Measurements from ENCODE around the gene PIP5KL1. TPM values are rescaled to one million over a fixed set of nuclear protein-coding genes. Genes with fewer than 3 reads are reported as not detected.

Gene PIP5KL1
- total RNA-seq, 1 experiment from 2014 or later, result 0.94 TPM

DNA sequence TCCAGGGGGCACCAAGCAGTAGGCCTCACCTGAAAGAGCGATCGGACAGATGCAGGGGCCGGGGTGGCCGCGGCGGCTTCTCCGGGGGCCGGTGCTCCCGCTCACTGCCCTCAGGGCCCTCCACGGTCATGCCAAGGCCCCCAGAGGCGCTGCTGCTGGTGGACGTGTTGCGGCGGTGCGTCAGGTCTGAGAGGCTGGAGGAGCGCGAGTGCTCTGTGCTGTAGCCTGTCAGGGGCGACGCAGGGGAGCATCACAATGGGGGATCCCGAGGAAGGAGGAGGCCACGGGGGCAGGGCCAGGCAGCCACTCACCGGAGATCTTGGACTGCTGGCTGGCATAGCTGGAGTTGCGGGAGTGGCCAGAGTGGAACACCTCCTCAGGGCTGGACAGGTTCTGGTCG is 14.8 kb upstream of the PIP5KL1 start:
- no peak overlapping the region for H3K4me3 ChIP-seq (ENCODE audit: insufficient read depth, low read depth, low read length)
- H3K27me3 ChIP-seq (ENCODE audit: control insufficient read depth, insufficient read depth, low read length), result no peaks in the 10 kb centered on the region
- DNase-seq, result no peak
- peaks cover 28% of the 10 kb centered on the region for H3K36me3 ChIP-seq (replicated peaks; ENCODE audit: control insufficient read depth, insufficient read depth, low read length)

DNA sequence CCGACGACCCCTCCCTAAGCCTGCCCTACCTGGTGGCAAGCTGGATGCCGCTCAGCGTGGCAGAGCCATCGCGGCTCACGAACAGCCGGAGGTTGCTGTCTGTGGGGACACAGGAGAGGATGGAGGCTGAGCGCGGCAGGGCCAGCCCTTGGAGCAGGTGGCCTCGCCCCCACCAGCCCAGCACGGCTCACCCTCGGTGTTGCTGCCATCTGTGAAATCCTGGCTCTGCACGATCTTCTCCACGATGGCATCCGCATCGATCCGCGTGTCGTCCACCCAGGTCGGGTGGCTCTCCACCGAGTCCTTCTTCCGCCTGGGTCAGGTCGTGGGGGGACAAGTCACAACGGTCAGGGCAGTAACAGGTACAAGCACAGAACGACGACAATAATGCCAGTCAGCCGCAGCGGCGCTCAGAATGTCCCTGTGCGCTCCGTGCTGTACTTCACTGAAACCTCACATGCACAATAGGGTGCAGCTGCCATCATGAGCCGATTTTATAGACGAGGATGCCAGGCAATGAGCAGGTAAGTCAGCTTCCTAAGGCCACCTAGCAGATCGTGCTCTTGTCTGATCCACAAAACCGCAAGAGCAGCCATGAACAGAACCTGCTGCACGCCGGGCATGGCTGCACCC is 14.1 kb upstream of the PIP5KL1 start:
- no peak for DNase-seq
- no peak overlapping the region for H3K4me3 ChIP-seq (ENCODE audit: insufficient read depth, low read depth, low read length)
- peaks cover 28% of the 10 kb centered on the region for H3K36me3 ChIP-seq (replicated peaks; ENCODE audit: control insufficient read depth, insufficient read depth, low read length)
- no peaks in the 10 kb centered on the region for H3K27me3 ChIP-seq (ENCODE audit: control insufficient read depth, insufficient read depth, low read length)

DNA sequence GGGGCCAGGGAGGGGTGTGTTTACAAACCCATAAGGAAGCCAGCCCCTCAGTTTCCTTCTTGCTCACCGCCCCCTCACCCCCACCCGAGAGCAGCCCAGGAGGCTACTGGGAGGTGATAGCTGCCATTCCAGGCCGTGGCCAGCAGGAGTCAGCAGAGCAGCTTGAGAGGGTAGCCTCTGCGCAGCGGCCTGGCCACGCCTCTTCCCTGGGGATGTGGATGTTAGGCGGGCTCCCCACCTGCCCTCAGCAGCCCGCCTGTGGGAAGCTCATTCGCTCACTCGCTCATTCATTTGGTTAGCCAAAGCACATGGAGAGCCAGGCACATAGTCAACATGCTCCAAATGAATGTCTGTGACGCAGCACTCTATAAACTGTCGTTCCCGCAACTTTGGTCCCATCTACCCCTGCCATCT is 13.2 kb upstream of the PIP5KL1 start:
- Histone ChIP-seq H3K36me3 (replicated peaks; ENCODE audit: control insufficient read depth, insufficient read depth, low read length) (peaks cover 28% of the 10 kb centered on the region), H3K27me3 (ENCODE audit: control insufficient read depth, insufficient read depth, low read length) (no peaks in the 10 kb centered on the region), H3K4me3 (ENCODE audit: insufficient read depth, low read depth, low read length) (no peak overlapping the region)
- peak; percentile 97 for DNase-seq

DNA sequence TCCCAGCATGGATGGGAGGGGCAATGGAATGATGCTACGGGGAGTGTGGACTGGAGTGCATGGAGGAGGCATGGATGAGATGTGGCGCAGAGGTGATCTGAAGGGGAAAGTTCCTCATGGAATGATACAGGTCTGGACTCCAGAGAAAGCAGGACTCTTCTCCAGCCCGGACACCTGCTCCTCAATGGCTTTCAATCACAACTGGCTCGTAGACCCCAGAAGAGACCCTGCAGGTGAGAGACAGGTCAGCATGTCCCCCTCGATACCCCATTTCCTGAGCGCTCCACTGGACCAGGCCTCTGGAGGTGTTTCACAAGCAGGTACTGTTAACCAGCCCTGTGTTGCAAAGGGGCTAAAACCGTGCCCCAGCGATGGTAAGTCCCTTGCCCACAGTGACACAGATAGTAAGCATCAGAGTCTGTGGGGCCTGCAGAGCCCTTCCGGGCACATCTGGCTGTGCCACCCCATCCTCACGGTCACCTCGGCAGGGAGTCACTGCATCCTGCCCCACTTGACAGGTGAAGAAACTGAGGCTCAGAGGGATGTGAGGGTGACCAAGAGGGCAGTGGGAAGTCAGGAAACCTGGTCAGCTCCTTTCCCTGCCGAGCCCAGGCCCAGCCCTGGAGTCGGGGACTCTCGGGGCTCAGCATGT is 12.6 kb upstream of the PIP5KL1 start:
- no peak for DNase-seq
- Histone ChIP-seq H3K4me3 (ENCODE audit: insufficient read depth, low read depth, low read length) (no peak overlapping the region), H3K36me3 (replicated peaks; ENCODE audit: control insufficient read depth, insufficient read depth, low read length) (peaks cover 28% of the 10 kb centered on the region), H3K27me3 (ENCODE audit: control insufficient read depth, insufficient read depth, low read length) (no peaks in the 10 kb centered on the region)

DNA sequence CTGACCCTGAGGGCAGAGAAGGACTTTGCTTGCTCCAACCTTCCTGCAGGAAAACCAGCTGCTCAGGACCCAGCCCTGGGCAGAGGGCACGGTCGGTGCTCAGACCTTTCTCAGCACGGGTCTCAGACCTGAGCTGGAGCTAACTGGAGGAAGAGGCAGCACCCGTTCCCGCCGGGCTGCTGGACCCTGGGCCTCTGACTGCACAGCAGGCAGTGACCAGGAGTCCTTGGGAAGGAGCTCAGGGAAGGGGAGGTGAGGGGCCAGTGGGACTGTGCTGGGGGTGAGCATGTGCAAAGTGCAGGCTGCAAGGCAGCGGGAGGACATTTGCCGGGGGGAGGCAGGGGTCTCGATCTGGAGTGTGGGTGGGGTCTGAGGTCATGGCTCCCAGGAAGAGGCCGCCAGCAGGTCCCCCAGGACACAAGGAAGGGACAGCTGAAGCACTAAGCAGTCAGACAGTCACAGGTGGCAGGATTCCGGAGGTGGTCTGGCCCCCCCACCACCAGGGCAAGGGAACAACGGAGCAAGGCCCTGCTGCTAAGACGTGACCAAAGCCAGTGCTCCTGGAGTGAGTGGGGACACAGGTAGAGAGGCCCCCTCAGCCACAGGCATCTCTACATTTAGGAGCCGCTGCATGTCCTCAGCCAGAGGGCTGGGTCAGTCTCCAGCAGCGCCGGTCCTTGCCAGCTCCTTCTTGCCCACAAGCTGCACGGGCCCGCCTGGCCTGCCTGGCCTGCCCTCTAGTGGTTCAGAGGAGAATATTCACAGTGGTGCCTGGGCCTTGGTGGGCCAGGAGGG is 11.8 kb upstream of the PIP5KL1 start:
- H3K36me3 ChIP-seq (replicated peaks; ENCODE audit: control insufficient read depth, insufficient read depth, low read length), result peaks cover 25% of the 10 kb centered on the region
- no peaks in the 10 kb centered on the region for H3K27me3 ChIP-seq (ENCODE audit: control insufficient read depth, insufficient read depth, low read length)
- no peak overlapping the region for H3K4me3 ChIP-seq (ENCODE audit: insufficient read depth, low read depth, low read length)
- DNase-seq, result peak; percentile 95

DNA sequence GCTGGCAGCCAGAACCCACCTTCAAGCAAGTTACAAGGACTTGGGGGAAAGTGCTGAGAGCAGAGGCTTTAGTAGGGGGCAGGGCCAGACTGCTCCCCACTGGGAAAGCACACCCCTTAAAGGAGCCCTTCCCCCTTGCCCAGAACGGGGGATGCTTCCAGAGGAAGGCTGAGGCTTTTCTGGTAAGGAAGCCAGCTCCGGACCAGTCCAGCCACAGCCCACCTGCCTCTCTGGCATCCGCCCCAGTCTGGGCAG is 11.3 kb upstream of the PIP5KL1 start:
- no peaks in the 10 kb centered on the region for H3K27me3 ChIP-seq (ENCODE audit: control insufficient read depth, insufficient read depth, low read length)
- peaks cover 25% of the 10 kb centered on the region for H3K36me3 ChIP-seq (replicated peaks; ENCODE audit: control insufficient read depth, insufficient read depth, low read length)
- H3K4me3 ChIP-seq (ENCODE audit: insufficient read depth, low read depth, low read length), result no peak overlapping the region
- no peak for DNase-seq

DNA sequence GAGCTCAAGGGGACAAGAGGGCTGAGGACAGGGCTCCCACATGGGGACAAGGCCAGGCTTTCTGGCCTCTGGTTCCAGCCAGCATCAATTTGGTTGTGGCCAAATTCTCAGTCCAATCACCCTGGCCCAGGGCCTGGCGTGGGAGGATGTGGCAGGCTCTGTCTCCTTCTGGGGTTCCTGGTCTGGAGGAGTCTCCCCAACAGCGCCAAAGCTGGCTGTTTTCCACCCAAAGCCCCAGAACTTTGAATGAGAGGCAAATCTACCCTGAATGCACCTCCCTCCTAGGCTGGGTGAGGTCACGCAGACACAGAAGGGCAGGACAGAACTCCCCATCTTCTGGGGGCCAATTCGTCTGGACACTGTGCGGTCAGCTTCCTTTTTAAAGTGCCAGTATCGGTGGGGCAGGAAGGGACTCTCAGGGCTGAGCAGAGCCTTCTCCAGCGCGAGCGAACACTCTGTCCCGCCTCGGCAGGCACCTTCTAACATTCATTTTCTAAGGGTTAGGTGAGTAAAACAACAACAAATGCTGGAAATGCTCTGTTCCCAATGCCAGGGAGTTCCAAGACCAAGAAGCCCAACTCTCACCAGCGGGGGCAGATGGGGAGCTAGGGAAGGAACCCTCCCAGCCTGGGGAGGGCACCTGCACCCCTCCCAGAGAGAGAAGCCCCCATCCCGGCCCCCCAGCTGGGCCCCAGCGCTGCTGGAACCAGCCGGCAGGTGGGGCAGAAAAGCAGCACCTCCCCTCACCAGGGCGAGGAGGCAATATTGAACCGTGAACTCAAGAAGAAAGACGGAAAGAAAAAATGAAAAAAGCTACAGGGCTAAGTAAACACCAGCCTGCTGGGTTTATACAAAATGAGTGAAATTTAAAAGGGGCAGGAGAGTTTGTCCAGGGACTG is 10.7 kb upstream of the PIP5KL1 start:
- no peak for DNase-seq
- H3K36me3 ChIP-seq (replicated peaks; ENCODE audit: control insufficient read depth, insufficient read depth, low read length), result peaks cover 26% of the 10 kb centered on the region
- no peaks in the 10 kb centered on the region for H3K27me3 ChIP-seq (ENCODE audit: control insufficient read depth, insufficient read depth, low read length)
- no peak overlapping the region for H3K4me3 ChIP-seq (ENCODE audit: insufficient read depth, low read depth, low read length)

DNA sequence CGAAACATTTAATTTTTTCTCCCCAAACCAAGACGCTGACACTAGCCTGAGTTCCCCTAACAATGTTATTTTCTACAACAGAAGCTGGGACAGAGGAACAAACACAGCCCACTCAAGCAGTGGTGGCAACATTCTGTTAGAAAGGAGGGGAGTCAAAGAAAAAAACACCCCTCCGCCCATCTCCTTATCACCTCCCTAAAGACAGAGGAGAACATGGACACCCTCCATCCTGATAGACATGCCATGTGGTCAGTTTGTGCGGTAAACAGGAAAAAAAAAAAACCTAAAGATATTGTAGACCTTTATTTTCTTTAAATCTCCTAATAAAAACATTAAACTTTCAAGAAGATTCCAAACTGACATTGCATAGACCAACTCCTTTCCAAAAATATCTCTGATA is 10.0 kb upstream of the PIP5KL1 start:
- Histone ChIP-seq H3K36me3 (replicated peaks; ENCODE audit: control insufficient read depth, insufficient read depth, low read length) (peaks cover 29% of the 10 kb centered on the region), H3K4me3 (ENCODE audit: insufficient read depth, low read depth, low read length) (no peak overlapping the region), H3K27me3 (ENCODE audit: control insufficient read depth, insufficient read depth, low read length) (no peaks in the 10 kb centered on the region)
- DNase-seq, result no peak

DNA sequence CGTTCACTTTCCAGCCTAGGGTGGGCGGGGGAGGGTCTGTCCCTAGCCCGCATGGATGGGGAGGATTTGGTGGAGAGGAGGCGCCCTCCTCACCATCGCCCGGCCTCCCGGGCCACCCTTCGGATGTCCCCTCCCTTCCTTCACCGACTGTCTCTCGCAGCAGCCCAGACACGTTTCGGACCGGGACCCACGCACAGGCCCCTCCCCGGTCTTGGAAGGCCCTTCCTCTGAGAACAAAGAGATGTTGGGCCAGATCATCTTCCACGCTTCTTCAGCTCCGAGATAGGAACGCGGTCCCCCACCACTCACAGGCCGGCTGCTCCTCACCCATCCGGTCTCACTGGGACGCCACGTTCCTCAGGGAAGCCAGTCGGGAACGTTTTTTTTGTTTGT is 7.7 kb upstream of the PIP5KL1 start:
- Histone ChIP-seq H3K4me3 (ENCODE audit: insufficient read depth, low read depth, low read length) (peak overlapping the region; percentile 92), H3K36me3 (replicated peaks; ENCODE audit: control insufficient read depth, insufficient read depth, low read length) (peaks cover 21% of the 10 kb centered on the region), H3K27me3 (ENCODE audit: control insufficient read depth, insufficient read depth, low read length) (no peaks in the 10 kb centered on the region)
- DNase-seq, result peak; percentile 87

DNA sequence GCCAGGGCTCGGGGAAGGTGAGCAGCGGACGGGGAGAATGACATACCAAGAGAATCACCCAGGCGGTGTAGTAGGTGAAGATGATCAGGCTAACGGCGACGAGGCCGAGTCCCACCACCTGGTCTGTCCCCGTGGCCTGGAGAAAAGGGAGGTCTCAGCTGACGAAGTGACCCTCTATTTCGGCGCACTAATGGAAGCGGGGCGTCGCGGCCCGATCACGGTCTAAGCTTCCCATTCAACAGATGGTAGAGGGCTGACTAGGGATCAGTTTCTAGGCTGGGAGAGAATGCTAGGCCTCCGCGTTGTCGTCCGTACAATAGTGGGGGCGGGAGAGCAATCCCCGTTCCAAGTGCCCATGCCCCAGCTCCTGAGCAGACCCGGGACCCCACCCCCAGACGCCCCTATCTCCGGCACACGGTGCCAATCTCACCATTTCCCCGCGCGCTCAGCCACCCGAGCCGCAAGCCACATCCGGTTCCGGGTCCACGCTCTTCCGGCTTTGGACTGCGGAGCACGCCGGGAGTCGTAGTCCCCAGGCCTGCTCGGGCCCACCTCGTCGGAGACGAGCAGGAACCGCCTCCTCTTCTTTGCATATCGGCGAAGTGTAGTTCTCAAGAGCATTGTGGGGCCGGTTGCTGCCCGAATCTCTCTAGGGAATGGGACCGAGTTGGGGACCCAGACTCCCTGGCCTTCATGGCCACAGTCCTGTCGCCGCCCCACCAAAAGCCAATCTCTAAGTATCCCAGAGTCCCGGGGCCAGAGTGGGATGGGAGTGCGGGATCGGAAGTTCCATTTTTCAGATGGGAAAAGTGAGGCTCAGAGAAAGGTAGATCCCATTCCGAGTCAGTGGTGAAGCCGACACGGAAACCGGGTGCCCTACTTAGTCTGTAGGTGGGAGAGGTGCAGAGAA is 7.1 kb upstream of the PIP5KL1 start, which contains the start of gene DPM2:
TSS of gene DPM2 (minus strand) at position 467 of the 910 bp plus-strand sequence. CDS start at position 433, 34 bp downstream.
- Histone ChIP-seq H3K36me3 (replicated peaks; ENCODE audit: control insufficient read depth, insufficient read depth, low read length) (peaks cover 16% of the 10 kb centered on the region), H3K27me3 (ENCODE audit: control insufficient read depth, insufficient read depth, low read length) (no peaks in the 10 kb centered on the region), H3K4me3 (ENCODE audit: insufficient read depth, low read depth, low read length) (peak within 1 kb of the TSS; percentile 92)
- peak; percentile 96 for DNase-seq

DNA sequence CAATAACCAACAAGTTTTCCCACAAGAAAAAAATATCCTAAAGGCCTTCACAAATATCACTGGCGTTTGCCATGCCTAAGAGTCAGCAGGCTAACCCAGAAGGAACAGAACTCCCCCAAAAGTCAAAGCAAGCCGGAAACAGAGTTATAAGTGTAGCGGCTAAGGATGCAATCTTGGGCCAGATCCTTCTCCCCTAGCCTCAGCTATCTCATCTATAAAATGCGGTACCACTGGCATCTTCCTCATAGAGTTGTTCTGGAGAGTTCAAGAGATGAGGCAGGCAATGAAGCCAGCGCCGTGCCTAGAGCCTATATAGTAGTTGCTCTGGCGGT is 6.4 kb upstream of the PIP5KL1 start:
- peaks cover 10% of the 10 kb centered on the region for H3K36me3 ChIP-seq (replicated peaks; ENCODE audit: control insufficient read depth, insufficient read depth, low read length)

DNA sequence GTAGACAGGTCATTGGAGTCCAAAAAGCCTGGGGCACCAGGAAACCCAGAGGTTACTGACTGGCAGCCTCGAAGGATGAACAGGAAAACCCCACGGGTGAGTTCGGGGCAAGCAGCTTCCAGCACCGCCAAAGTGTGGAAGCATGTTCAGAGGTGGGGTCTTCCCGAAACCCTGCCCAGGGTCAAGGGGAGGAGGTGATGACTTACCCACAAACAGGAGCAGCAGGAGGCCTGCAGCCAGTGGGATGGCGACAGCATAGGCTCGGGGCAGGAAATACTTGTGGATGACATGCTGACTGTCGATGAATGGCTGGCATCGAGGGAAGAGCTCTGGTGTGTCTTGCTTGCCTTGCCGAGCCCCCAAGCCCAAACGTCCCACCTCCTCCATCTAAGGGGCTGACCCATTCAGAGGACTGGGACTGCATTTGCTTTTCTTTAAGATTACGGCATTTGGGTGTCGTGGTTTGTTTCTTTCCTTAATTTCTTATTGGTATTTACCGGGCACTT is 5.8 kb upstream of the PIP5KL1 start:
- H3K4me3 ChIP-seq (ENCODE audit: insufficient read depth, low read depth, low read length), result no peak overlapping the region
- H3K36me3 ChIP-seq (replicated peaks; ENCODE audit: control insufficient read depth, insufficient read depth, low read length), result peaks cover 9% of the 10 kb centered on the region
- DNase-seq, result no peak
- H3K27me3 ChIP-seq (ENCODE audit: control insufficient read depth, insufficient read depth, low read length), result no peaks in the 10 kb centered on the region

More for the DNA sequence above, 6.4 kb upstream of the PIP5KL1 start:
- H3K27me3 ChIP-seq (ENCODE audit: control insufficient read depth, insufficient read depth, low read length), result no peaks in the 10 kb centered on the region
- peak overlapping the region; percentile 92 for H3K4me3 ChIP-seq (ENCODE audit: insufficient read depth, low read depth, low read length)
- no peak for DNase-seq

DNA sequence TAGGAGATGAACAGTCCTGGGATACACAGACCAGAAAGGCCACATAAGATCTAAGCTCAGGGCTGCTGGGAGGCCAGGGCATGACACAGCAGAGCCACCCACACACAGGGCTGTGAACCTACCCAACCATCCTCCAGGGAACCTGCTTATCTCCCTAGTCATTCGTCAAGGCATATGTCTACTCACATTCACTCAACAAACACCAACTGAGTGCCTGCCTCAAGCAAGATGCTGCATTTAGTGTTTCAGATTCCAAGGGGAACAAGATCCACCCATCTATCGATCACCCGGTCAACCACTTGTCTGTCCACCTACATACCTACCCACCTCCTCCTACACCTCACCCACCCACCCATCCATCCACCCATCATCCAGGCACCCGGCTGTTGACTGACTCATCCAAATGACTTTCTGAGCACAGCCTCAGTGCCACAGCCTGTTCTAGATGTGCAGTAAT is 5.2 kb upstream of the PIP5KL1 start:
- no peak for DNase-seq
- Histone ChIP-seq H3K36me3 (replicated peaks; ENCODE audit: control insufficient read depth, insufficient read depth, low read length) (peaks cover 9% of the 10 kb centered on the region), H3K4me3 (ENCODE audit: insufficient read depth, low read depth, low read length) (no peak overlapping the region), H3K27me3 (ENCODE audit: control insufficient read depth, insufficient read depth, low read length) (no peaks in the 10 kb centered on the region; the same call in 1 of the 2 replicates)
